ENCODE measurements around the gene GRIK5. TPM values are rescaled to one million over a fixed set of nuclear protein-coding genes. Genes with fewer than 3 reads are reported as not detected.
"Not testable (repeated sequence)": the region's sequence is repeated elsewhere in the genome, so short reads cannot be mapped to it uniquely, and the experiment has no call there.

Gene GRIK5
- total RNA-seq, 1 donor from 2014 or later = 15.5 TPM

DNA sequence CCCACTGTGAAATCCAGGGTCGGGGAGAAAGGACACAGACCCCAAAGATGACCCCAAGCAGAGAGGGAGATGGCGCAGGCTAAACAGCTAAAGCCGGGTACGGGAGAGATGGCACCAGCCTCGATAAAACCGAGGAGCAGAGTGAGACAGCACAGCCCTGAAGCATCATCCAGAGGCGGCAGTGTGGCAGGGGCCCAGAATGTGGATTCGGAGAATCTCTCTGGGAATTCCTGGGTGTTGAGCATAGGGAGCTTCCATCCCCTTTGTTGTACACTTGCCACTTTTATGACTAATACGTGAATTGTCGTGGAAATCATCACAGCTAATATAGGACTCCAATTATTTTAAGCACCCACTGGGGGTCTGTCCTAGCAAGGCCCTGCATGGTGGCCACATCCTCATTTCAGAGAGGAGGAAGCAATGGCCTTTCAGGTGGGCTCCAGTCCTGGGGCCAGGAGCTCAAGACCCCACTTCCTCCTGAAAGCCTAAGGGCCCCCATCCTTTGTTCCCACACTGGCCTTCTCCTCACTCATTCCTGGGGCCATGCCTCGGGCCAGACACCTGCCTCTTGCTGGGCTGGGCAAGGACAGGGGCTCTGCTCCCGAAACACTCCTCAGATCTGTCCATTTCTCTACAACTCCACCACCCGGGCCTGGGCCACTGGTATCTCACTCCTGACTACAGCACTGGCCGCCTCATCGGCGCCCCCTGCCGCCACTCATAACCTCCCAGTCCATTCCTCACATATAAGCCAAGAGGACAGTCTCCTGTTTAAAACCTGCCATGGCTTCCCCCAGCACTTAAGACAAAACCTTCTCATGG is 46.7 kb downstream of the GRIK5 start:
- no peaks in the 10 kb centered on the region for H3K27me3 ChIP-seq
- no peak overlapping the region for H3K27ac ChIP-seq
- no peaks in the 10 kb centered on the region for H3K9me3 ChIP-seq
- TF ChIP-seq, protein P1, sequence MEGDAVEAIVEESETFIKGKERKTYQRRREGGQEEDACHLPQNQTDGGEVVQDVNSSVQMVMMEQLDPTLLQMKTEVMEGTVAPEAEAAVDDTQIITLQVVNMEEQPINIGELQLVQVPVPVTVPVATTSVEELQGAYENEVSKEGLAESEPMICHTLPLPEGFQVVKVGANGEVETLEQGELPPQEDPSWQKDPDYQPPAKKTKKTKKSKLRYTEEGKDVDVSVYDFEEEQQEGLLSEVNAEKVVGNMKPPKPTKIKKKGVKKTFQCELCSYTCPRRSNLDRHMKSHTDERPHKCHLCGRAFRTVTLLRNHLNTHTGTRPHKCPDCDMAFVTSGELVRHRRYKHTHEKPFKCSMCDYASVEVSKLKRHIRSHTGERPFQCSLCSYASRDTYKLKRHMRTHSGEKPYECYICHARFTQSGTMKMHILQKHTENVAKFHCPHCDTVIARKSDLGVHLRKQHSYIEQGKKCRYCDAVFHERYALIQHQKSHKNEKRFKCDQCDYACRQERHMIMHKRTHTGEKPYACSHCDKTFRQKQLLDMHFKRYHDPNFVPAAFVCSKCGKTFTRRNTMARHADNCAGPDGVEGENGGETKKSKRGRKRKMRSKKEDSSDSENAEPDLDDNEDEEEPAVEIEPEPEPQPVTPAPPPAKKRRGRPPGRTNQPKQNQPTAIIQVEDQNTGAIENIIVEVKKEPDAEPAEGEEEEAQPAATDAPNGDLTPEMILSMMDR (IDR thresholded peaks at IDR 0.05) = no peak
- H3K4me3 ChIP-seq = no peak overlapping the region
- peaks cover 5 to 35% of the 10 kb centered on the region in 2 donors for H3K36me3 ChIP-seq
- H3K4me1 ChIP-seq = peaks cover 6 to 7% of the 10 kb centered on the region in 2 donors
- no peak for DNase-seq (ENCODE audit: low spot score in 2 of 2)
- intact Hi-C loops (cut with DNase I) = no loop called here

DNA sequence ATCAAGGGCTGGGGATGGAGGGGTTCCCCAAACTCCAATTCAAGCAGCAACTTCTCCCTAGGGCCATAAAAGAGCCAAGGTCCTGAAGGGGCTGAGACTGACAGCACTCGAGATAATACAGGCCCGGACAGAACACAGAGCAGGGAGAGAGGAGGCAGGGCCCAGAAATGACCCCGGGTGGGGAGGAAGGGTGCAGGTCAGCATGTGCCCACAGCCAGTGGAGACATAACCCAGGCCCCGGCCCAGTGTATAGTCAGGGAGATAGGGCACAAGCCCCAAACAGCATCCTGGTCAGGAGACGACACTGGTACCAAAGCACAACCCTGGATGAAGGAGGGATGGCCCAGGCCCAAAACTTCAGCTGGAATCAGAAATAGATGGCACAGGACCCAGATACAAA is 47.4 kb downstream of the GRIK5 start:
- peaks cover 5 to 33% of the 10 kb centered on the region in 2 donors for H3K36me3 ChIP-seq
- TF ChIP-seq, protein P1 (IDR thresholded peaks at IDR 0.05) = no peak
- H3K4me1 ChIP-seq = peaks cover 6 to 7% of the 10 kb centered on the region in 2 donors
- H3K27me3 ChIP-seq = no peaks in the 10 kb centered on the region
- no peak overlapping the region for H3K4me3 ChIP-seq
- intact Hi-C loops (cut with DNase I) = no loop called here
- H3K9me3 ChIP-seq = no peaks in the 10 kb centered on the region
- no peak overlapping the region for H3K27ac ChIP-seq
- no peak for DNase-seq (ENCODE audit: low spot score in 2 of 2)

DNA sequence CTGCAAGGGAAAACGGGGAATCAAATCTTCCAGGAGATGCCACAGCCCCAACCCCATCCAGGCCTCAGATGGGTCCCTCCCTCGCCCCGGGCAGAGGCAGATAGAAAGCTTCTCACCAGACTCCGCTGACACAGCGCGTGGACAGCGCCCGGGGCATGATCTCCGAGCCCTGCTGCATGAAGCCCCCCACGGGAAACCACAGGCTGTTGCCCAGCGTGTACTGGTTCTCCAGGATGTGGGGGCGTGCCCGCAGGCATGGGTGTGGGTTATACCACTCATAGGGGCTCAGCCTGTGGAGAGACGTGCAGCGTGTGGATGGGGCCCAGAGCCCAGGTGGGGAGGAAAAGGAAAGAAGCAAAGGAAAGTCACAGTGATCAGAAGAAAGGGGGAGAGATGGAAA is 48.8 kb downstream of the GRIK5 start:
- Histone ChIP-seq H3K27ac (no peak overlapping the region), H3K36me3 (peaks cover 5 to 28% of the 10 kb centered on the region in 2 donors), H3K4me1 (peaks cover 6 to 7% of the 10 kb centered on the region in 2 donors), H3K4me3 (no peak overlapping the region), H3K27me3 (no peaks in the 10 kb centered on the region), H3K9me3 (no peaks in the 10 kb centered on the region)
- intact Hi-C loops (cut with DNase I) = no loop called here
- TF ChIP-seq, protein P1 (IDR thresholded peaks at IDR 0.05) = no peak
- DNase-seq (ENCODE audit: low spot score in 2 of 2) = no peak

DNA sequence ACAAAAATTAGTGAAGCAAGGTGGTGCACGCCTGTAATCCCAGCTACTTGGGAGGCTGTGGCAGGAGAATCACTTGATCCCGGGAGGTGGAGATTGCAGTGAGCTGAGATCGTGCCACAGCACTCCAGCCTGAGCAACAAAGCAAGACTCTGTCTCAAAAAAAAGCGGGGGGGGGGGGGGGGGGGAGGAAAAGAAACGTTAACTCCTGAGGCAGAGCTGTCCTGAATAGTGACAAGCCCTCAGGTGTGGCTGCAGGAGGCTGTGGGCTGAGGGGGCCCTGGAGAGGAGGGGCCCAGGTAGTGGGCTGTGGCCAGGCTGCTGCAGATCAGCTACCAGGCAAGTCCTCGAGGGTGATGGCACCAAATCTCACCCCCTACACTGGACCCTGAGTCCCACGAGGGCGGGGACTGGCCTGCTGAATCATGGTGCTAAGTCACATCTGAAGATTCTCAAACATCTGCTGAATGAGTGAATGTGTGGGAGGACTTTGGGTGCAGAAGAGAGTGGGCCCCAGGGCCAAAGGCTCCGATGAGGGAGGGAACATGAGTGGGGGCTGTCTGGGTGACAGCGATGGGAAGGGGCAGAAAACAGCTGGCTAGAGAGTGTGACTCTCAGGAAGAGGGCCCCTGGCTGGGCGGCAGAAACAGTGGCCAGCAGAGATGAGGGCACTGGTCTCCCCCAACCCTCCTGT is 51.4 kb downstream of the GRIK5 start:
- no peaks in the 10 kb centered on the region for H3K9me3 ChIP-seq
- H3K4me3 ChIP-seq = no peak overlapping the region
- no peaks in the 10 kb centered on the region for H3K4me1 ChIP-seq
- DNase-seq (ENCODE audit: low spot score in 2 of 2) = no peak
- peaks cover 8 to 28% of the 10 kb centered on the region in 2 donors for H3K36me3 ChIP-seq
- H3K27me3 ChIP-seq = no peaks in the 10 kb centered on the region
- TF ChIP-seq, protein P1 (IDR thresholded peaks at IDR 0.05) = no peak
- intact Hi-C loops (cut with DNase I) = no loop called here
- H3K27ac ChIP-seq = no peak overlapping the region

DNA sequence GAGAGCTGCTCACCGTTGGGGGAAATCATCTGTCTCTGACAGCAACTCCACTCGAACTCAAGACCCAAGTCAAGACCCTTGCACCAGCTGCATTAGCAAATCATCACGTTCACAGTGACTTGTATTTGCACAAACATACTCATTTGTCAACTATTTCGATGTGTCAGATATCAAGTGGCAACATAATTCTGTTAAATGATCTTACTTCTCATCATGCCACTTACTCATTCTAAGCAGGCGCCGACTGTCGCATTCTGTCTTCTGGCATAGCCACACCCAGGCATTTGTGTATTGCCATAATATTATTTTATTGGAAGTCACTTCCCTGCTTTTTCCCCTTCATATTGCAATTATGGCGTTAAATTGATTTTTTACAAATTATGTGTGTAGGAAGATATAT is 53.0 kb downstream of the GRIK5 start:
- intact Hi-C loops (cut with DNase I) = no loop called here

DNA sequence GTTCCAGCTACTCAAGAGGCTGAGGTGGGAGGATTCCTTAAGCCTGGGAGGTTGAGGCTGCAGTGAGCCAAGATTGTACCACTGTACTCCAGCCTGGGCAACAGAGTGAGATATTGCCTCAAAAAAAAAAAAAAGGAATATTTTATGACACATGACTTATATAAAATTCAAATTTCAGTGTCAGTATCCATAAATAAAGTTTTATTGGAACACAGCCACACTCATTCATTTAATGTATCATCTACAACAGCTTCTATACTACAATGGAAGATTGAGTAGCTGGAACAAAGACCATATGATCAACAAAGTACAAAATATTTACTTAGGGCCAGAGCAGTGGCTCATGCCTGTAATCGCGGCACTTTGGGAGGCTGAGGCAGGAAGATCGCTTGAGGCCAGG is 57.3 kb downstream of the GRIK5 start:
- H3K27me3 ChIP-seq; H3K4me1 ChIP-seq; H3K36me3 ChIP-seq; H3K9me3 ChIP-seq; DNase-seq (ENCODE audit: low spot score in 2 of 2); H3K27ac ChIP-seq; intact Hi-C loops (cut with DNase I); H3K4me3 ChIP-seq: not testable (repeated sequence)

More for the DNA sequence above, 53.0 kb downstream of the GRIK5 start:
- peaks cover 8 to 22% of the 10 kb centered on the region in 2 donors for H3K36me3 ChIP-seq
- no peaks in the 10 kb centered on the region for H3K9me3 ChIP-seq
- no peaks in the 10 kb centered on the region for H3K4me1 ChIP-seq
- no peaks in the 10 kb centered on the region for H3K27me3 ChIP-seq
- no peak overlapping the region for H3K27ac ChIP-seq
- DNase-seq (ENCODE audit: low spot score in 2 of 2) = no peak
- TF ChIP-seq, protein P1 (IDR thresholded peaks at IDR 0.05) = no peak
- no peak overlapping the region for H3K4me3 ChIP-seq

Measured in ascending aorta (tissue), 2 donors.